Neural cell (in vitro differentiated cells): Measurements from ENCODE around the gene JMJD4.

ENCODE experiments used
- CTCF ChIP-seq: fragments of 450-650 bp; IDR thresholded peaks from 2 replicates; pipeline ENCODE4 v1.5.1; 2014; ENCODE audit warnings: antibody characterized with exemption, mild to moderate bottlenecking, moderate library complexity; ENCODE audit not compliant: poor library complexity, severe bottlenecking
- POLR2AphosphoS5 ChIP-seq: IDR thresholded peaks from 2 replicates; pipeline ENCODE4 v1.6.1; 2012

GRCh38 chr1:227729144-227729880 lies 5.8 kb downstream of the JMJD4 start:
- TF ChIP-seq CTCF (no peak), POLR2AphosphoS5 (no peak)
